GM06990 (cell line): ENCODE measurements around the gene DNMT3A.

Source experiments
- DNase-seq: peaks from one replicate; pipeline ENCODE4 v3.0.0-alpha.2; 2011; ENCODE audit not compliant: insufficient read length; ENCODE audit errors: extremely low read depth
- H3K27me3 ChIP-seq: replicated peaks from 2 replicates; pipeline ENCODE4 v1.6.0; 2011; ENCODE audit warnings: low read length; ENCODE audit not compliant: control insufficient read depth, insufficient read depth
- H3K36me3 ChIP-seq: 2 replicates; pipeline ENCODE4 v1.5.1; 2011; ENCODE audit warnings: low read length; ENCODE audit not compliant: control insufficient read depth, insufficient read depth
- H3K4me3 ChIP-seq: replicated peaks from 2 replicates; pipeline ENCODE4 v1.5.1; 2011; ENCODE audit warnings: low read depth, mild to moderate bottlenecking, control low read depth, low read length
- TF ChIP-seq, protein P1 (sequence below): IDR thresholded peaks from 2 replicates; pipeline ENCODE4 v1.5.1; 2011; ENCODE audit warnings: low read length, control low read depth, mild to moderate bottlenecking, inconsistent platforms; ENCODE audit not compliant: insufficient read depth, poor library complexity, severe bottlenecking

Gene DNMT3A

DNA sequence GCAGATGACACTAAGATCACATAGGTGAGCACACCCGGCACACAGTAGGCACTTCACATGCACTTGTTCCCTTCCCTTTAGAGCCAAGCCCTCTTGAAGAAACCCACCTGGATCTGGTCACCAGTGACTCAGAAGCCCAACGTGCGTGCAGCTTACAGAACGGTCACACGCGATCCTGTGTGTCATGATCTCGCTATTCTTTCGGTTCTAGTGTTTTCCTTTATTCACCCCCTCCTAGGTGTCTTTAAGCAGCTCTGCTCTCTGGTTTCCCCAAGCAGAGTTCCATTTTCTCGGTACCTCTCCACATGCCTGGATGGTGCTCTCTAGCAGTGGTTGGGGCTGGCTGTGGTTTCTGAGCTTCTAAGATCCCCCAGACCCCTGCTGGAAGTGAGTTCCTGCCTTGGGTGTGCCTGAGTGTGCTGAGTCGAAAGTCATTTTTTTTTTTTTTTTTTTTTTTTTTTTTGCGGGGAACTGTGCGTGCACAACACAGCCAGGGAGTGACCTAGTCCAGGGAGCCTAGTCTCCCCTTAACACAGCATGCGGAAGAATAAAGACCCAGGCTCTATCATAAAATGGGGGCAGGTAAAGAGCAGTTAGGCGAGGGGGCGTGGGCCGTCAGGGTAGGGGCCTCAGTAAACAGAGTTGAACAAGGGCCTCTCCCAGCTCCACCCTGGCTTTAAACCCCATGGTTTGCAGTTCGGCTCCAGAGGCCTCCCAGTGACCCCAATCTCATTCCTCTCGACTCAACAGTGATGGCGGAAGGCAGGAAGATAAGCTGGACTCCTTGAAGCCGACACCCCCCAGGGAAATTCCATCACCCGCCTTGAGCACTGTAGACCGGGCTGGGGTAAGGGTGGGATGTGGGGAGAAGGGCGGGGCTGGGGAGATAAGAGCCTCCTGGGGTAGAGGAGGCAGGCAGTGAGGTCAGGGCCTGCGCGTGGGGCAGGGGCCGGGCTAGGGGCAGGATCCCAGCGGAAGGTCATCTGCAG, 29.8 kb upstream of the DNMT3A start:
- no peaks in the 10 kb centered on the region for H3K27me3 ChIP-seq
- DNase-seq: no peak
- no peaks in the 10 kb centered on the region for H3K36me3 ChIP-seq
- TF ChIP-seq, protein P1, sequence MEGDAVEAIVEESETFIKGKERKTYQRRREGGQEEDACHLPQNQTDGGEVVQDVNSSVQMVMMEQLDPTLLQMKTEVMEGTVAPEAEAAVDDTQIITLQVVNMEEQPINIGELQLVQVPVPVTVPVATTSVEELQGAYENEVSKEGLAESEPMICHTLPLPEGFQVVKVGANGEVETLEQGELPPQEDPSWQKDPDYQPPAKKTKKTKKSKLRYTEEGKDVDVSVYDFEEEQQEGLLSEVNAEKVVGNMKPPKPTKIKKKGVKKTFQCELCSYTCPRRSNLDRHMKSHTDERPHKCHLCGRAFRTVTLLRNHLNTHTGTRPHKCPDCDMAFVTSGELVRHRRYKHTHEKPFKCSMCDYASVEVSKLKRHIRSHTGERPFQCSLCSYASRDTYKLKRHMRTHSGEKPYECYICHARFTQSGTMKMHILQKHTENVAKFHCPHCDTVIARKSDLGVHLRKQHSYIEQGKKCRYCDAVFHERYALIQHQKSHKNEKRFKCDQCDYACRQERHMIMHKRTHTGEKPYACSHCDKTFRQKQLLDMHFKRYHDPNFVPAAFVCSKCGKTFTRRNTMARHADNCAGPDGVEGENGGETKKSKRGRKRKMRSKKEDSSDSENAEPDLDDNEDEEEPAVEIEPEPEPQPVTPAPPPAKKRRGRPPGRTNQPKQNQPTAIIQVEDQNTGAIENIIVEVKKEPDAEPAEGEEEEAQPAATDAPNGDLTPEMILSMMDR: no peak
- no peak overlapping the region for H3K4me3 ChIP-seq

DNA sequence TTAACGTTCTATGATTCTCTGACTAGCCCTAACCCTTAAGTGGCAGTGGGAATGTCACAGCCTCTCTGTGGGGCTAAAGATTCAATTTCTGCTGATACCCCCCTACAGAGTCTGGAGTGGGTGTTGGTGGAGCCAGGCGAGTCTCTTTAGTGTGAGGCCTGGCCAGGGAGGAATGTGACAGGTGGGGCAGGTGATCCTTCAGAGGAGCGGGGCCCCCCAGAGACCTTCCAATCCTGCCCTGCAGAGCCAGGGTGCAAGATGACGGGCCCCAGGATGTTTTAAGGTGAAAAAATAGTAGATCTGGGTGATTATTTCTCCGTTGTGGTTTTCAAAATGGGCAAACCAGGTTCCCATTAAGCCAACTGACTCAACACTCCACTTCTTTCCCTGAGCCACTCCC, 28.2 kb upstream of the DNMT3A start:
- TF ChIP-seq, protein P1: no peak
- DNase-seq: no peak
- Histone ChIP-seq H3K36me3 (no peaks in the 10 kb centered on the region), H3K4me3 (no peak overlapping the region), H3K27me3 (no peaks in the 10 kb centered on the region)

DNA sequence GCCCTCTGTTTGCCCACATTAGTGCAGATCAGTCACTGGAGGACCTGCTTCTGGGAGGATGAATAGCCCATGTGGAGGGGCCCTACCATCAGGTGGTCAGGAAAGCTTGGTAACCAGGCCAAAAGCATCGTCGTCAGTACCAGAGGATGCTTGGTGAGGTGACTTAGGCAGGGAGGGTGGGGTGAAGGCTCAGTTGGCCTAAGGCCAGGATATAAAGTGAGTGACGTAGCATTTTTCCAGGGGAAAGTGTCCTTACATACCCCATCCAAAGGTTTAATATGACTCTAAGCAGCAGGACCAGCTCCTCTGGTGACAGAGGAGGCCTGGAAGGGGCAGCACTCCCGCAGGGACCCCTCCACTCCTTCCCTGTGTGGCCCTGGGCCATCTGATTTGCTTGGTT, 27.7 kb upstream of the DNMT3A start:
- Histone ChIP-seq H3K27me3 (no peaks in the 10 kb centered on the region), H3K4me3 (no peak overlapping the region), H3K36me3 (no peaks in the 10 kb centered on the region)
- TF ChIP-seq, protein P1: no peak
- DNase-seq: no peak

DNA sequence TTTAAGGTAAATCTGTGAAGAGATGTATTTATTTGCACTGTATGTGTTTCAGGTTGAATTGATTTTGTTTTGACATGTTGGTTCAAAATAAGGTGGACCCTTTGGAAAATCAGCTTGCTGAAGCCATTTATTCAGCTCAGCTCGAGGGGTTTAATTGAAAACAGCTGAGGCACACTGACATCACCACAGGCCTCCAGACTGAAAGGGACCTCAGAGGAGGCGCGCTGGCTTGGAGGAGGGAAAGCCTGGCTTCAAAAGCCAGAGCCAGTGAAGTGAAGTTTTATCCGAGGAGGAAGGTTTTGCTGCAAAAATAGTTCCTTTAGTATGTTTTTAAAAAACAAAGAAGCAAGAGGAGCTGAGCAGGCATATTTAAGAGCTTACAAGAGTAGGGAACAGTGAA, 26.9 kb upstream of the DNMT3A start:
- TF ChIP-seq, protein P1: no peak
- H3K27me3 ChIP-seq: no peaks in the 10 kb centered on the region
- H3K36me3 ChIP-seq: no peaks in the 10 kb centered on the region
- no peak overlapping the region for H3K4me3 ChIP-seq
- no peak for DNase-seq

DNA sequence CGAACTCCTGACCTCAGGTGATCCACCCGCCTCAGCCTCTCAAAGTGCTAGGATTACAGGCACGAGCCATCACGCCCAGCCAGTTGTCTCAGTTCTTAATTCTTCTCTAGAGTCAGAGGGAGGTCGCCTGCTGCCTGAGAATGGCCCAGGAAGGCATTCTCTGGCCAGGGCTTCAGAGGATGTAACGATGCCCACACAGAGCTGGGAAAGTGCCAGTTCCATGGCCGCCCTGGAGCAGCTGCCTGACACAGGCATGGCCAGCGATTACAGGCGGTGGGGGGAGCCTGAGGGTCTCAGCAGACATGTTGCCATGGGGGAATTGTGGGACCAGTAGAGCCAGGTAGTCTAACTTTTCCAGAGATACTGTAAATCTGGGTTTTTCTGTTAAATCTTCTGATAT, 25.6 kb upstream of the DNMT3A start:
- Histone ChIP-seq H3K36me3 (no peaks in the 10 kb centered on the region), H3K4me3 (no peak overlapping the region), H3K27me3 (no peaks in the 10 kb centered on the region)
- DNase-seq: no peak
- TF ChIP-seq, protein P1: no peak
